Activated naive CD4-positive, alpha-beta T cell treated with Interleukin-2 at 50 U/mL for 16 hours (primary cell): Measurements from ENCODE around the gene WWP2.
"Not testable (repeated sequence)": the region's sequence is repeated elsewhere in the genome, so short reads cannot be mapped to it uniquely, and the experiment has no call there.

Experiments used
- DNase-seq: peaks from one replicate; pipeline ENCODE4 v3.0.0-alpha.2; 2020

The WWP2 gene

DNA sequence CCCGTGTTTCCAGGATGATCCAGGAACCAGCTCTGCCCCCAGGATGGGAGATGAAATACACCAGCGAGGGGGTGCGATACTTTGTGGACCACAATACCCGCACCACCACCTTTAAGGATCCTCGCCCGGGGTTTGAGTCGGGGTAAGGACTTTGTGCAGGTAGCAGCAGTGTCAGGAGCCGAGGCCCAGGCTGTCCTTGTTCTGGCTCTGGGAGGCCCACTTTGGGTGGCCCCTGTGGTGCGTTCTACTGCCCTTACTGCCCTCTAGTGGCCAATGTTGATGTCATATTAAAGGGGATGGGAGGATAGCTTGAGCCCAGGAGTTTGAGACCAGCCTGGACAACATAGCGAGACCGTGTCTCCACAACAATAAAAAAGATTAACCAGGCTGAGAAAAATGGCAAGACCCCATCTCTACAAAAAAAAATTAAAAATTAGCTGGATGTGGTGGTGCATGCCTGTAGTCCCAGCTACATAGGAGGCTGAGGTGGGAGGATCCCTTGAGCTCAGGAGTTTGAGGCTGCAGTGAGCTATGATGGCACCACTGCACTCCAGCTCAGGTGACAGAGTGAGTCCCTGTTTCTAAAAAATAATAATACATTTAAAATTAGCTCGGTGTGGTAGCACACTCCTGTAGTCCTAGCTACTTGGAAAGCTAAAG, 168.1 kb downstream of the WWP2 start:
- peak; percentile 25 for DNase-seq

DNA sequence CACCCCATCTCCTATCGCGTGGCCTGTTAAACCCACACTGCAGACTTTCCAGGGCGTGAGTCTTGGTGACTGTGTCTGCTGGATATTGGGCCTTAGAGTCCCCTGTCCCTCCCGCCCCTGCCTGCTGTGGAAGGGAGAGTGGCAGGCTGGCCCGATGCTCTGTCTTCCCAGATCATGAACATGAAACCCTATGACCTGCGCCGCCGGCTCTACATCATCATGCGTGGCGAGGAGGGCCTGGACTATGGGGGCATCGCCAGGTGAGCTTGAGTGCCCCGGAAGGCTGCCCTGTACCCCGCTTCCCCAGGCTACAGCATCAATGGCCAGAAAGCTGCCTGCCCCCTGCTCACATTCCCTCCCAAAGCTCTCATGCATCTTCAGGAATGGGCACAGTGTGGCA, 169.5 kb downstream of the WWP2 start:
- no peak for DNase-seq

DNA sequence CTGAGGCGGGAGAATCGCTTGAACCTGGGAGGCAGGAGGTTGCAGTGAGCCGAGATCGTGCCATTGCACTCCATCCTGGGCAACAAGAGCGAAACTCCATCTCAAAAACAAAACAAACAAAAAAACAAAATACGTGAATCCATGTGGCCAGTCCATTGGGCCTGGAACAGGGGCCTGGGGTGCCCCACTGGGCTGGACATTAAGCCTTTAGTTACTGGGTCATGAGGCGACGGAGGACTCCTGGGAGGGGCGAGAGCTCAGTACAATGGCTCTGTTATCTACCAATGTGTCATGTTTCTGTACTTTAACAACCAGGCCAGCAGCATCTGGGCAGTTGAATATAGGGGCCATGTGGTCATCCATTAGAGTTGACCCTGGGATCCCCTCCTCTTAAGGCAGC, 170.1 kb downstream of the WWP2 start:
- no peak for DNase-seq

DNA sequence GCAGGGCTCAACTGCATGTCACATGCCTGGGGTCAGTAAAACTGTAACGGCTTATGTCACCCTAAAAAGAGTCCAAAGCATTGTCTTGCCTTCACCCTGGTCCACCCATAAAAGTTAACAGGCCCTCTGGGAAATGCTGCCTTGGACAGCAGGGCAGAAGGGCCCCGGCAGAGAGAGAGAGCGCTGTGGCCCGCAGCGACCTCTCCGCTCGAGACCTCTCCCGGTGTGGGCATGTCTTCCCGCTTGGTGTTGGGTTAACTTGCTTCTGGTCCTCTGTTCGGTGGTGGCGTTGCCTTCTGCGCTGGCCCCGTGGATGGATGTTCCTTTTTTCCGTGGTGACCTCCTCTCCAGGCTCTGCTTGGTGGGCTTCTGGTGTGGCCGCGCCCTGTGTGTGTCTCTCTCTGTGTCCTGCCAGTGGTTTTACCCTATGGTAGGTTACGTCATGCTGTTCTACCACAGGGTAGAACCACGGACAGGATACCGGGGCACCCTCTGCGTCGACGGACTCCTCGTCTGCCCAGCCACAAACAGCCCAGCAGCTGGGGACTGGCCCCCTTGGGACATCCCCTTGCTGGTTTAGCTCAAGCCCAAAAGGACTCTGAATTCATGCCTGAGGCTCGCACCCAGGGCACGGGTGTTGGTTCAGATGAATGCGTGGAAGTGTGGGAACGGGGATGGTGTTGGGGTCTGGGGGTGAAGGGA, 170.7 kb downstream of the WWP2 start:
- no peak for DNase-seq

DNA sequence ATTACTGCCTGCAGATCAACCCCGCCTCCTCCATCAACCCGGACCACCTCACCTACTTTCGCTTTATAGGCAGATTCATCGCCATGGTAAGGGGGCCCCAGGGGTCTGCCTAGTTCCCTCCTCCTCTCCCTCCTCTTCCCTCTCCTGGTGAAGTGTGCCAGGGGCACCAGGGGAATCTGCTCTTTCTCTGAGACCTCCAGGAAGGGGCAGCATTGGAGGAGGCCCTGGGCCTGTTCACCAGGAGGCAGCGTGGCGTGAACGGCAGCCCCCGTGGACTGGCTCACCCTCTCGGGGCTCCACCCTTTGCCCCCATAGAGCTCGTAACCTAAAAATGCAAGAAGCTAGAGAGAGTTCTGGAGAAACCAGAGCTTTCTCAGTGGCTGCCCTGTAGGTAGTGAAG, 171.9 kb downstream of the WWP2 start:
- DNase-seq: no peak

DNA sequence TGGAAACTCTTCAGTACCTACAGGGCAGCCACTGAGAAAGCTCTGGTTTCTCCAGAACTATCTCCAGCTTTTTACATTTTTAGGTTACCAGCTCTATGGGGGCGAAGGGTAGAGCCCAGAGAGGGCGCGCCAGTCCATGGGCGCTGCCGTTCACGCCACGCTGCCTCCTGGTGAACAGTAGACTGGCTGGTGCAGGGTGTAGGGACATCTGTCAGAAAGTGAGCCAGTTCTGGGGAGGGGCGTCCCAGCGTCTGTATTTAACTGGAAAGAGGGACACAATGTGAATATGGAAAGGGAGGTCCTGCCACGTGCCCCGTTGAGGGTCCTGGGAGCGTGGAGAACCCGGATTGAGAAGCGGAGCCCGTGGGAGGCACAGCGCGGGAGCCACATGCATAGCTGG, 172.6 kb downstream of the WWP2 start:
- no peak for DNase-seq

DNA sequence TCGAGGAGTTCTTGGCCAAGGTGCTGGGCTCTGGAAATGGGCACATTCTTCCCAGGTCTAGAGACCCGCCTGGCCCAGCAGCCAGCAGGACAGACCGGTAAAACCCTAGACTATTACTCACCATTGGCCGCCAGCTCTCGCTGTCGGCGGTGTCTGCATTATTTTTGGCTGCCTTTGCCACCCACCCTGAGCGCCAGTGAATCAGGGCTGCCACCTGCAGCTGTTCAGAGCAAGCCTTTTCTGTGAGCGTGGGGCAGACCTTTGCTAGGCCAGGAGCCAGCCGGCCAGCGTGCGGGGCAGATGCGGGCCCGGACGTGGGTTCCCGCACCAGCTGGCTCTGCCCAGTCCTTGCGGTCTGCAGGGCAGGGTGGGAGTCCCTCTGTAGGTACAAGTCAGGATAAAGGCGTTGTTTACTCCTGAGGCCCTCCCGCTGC, 173.2 kb downstream of the WWP2 start:
- no peak for DNase-seq

DNA sequence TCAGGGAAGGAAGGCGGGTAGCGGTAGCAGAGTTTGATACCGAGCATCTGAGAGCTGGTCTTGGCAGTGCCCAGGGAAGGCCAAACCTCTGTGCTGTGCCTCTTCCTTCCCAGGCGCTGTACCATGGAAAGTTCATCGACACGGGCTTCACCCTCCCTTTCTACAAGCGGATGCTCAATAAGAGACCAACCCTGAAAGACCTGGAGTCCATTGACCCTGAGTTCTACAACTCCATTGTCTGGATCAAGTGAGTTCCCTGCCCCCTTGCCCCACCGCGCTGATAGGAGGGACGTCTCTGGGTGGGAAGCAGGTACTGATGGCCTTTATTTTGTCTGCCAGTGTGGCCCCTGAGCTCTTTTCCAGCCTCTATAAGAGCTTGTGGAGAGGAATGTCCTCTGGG, 173.6 kb downstream of the WWP2 start:
- DNase-seq: no peak

DNA sequence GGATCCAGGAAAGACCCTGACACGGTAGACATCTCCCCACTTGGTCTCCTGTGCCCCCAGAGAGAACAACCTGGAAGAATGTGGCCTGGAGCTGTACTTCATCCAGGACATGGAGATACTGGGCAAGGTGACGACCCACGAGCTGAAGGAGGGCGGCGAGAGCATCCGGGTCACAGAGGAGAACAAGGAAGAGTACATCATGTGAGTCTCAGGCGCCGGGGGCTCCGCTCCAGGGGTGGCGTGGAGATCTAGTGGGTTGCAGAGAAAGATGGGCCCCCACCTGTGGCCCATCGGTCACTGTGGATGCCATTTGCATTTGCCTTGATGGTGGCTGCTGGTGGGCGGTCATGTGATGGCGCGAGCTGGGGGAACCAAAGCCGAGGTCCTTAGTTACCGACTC, 174.1 kb downstream of the WWP2 start:
- DNase-seq: no peak

DNA sequence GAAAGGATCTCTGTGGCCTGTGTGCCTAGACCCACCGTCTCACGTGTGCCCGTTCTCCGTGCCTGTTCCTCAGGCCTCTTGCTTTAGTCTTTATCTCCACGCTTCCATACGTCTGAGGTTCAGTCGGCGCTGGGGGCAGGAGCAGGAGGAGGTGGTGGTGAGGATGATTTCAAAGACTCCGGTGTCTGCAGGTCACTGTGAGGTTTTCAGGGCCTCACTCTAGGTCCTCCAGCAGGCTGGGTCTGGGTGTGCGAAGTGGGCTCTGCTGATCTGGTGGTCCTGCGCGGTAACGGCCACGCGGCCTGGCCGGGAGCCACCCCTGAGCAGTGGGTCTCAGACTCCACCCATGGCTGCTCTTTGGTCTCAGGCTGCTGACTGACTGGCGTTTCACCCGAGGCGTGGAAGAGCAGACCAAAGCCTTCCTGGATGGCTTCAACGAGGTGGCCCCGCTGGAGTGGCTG, 174.6 kb downstream of the WWP2 start:
- no peak for DNase-seq

DNA sequence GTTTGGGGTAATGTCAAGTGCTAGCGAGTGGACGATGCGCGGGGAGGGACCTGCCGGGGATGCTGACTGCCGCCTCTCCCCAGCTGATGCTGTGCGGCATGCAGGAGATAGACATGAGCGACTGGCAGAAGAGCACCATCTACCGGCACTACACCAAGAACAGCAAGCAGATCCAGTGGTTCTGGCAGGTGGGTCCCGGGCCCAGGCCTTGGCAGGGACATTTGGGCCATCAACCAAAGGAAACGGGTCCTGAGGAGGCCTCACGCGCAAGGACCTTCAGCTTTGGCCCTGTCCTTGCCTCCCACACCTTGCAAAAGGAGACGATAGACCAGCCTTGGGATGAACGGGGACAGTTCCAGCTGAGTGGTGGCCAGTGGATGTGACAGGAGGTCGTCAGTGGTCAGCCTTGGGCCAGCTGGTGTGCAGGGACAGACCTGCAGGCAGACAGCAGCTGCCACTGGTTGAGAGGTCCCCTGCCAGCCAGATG, 175.4 kb downstream of the WWP2 start:
- DNase-seq: no peak

DNA sequence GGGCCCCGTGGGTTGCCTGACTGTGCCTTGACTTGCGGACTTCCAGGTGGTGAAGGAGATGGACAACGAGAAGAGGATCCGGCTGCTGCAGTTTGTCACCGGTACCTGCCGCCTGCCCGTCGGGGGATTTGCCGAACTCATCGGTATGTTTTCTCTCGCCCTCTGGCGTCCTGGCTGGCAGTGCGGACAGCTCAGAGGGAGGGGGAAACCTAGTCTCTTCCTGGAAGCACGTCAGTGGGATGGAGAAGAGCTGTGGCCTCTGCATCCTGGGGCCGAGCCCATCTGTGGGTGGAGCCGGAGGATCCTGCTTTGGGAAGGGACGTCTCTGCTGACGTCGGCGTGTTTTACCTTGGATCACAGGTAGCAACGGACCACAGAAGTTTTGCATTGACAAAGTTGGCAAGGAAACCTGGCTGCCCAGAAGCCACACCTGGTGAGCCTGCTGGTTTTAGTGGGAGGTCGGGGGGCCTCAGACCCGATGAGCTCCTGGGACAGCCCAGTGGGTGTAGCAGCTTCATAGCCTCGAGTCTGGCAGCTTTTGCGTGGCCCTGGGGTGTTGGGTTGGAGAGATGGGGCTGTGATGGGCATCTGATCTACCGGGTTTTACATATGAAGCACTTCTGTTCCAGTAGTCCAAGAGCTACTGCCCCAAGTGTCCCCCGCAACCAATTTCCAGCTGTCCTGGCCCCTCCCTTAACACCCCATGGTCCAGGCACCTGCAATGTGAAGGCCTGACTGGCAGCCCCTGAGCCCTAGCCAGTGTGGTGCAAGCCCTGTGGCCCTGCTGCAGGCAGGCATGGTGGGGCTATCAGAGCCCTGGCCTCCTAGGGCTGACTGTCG, 177.1 kb downstream of the WWP2 start:
- DNase-seq: no peak

DNA sequence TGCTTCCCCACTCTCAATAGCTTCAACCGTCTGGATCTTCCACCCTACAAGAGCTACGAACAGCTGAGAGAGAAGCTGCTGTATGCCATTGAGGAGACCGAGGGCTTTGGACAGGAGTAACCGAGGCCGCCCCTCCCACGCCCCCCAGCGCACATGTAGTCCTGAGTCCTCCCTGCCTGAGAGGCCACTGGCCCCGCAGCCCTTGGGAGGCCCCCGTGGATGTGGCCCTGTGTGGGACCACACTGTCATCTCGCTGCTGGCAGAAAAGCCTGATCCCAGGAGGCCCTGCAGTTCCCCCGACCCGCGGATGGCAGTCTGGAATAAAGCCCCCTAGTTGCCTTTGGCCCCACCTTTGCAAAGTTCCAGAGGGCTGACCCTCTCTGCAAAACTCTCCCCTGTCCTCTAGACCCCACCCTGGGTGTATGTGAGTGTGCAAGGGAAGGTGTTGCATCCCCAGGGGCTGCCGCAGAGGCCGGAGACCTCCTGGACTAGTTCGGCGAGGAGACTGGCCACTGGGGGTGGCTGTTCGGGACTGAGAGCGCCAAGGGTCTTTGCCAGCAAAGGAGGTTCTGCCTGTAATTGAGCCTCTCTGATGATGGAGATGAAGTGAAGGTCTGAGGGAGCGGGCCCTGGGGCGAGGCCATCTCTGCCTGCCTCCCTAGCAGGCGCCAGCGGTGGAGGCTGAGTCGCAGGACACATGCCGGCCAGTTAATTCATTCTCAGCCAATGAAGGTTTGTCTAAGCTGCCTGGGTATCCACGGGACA, 177.9 kb downstream of the WWP2 start:
- DNase-seq: no peak

DNA sequence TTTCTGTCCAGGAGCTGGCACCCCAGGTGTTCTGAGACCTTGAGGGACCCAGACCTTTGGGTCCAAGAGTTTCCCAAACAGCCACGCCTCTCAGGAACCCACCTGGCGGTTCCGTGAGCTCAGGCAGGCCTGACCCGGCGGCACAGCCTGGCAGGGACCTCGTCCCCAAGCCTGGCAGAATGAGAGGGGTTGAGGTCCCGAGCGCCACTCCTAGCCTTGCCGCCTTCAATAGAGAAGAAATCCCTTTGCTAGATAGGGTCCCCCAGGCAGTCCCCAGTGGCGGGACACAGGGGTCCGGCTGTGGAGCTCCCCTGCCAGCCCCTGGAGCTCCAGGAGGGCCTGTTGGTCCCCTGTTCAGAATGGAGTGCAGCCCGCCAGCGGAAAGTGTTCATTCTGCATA, 178.5 kb downstream of the WWP2 start:
- no peak for DNase-seq

DNA sequence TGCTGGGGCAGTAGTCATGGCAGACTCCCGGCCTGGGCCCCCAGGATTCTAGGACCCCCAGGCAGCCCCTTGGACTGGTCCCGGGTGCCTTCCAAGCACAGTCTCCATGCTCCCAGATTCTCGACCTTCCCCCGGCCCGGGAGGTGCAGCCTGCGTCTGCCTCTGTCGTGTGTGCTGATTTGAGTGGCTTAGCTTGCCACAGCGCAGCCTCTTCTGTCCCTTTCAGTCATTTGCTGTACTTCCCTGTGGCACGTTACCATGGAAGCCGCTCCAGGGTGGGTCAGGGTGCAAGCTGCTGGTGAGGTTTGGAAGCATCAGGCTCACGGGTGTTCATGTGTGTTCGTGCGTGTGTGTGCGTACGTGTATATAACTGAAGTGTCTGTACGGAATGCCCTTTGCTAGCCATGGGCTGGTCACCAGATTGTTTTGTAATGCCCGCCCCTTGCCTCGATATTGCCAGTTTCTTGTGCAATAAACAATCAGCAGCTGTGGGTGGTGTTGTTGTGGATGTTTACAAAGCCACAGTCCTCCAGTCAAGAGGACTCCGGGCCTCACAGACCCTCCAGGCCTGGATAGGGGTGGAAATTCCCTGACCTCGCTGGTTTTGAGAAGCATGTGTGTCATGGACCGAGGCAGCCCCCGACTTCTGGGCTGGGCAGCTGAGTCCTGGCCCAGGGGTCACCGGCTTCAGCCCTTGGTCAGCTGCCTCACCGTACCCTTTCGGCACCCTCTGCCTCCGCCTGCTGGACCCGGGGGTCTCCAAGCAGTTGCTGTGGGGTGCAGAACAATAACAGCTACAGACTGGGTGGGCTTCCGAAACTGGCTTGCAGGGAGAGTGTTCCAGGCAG, 179.3 kb downstream of the WWP2 start:
- no peak for DNase-seq

DNA sequence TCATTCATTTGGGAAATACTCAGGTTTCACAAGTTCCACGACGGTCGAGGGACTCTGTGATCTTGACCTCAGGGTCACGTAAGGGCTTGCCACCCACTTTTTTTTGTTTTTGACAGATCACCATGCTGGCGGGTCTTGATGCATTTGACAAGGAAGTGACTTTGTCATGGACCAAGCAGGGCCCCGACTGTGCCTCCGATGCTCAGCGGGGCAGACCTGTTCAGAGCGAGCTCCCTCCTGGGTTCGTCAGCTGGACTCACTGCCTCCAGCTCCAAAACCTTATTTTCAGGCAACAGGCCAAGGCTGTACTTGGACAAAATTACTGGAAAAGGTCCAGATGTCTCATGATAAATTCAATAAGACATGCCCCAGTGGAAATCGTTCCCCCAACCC, 180.0 kb downstream of the WWP2 start:
- DNase-seq: no peak

DNA sequence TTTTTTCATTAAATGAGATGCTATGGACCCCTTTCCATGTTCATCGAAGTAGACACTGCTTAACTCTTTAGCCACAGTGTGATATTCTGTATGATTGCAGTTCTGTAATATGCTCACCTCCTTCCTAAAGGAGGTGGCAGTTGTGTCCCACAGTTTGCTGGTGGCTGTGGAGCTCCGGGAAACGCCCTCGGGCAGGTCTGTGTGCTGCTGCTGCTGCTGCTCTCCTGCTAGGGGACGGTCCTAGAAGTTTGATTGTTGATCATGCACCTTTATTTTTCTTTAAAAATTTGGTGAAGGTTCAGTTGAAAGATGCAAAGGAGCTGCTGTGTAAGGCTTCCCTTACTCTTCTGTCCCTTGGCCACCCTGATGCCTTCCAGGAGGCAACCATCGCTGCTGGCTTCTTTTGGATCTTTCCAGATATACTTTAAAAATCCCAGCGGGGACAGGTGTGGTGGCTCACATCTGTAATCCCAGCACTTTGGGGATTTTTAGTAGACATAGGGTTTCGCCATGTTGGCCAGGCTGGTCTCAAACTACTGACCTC, 180.6 kb downstream of the WWP2 start:
- no peak for DNase-seq

DNA sequence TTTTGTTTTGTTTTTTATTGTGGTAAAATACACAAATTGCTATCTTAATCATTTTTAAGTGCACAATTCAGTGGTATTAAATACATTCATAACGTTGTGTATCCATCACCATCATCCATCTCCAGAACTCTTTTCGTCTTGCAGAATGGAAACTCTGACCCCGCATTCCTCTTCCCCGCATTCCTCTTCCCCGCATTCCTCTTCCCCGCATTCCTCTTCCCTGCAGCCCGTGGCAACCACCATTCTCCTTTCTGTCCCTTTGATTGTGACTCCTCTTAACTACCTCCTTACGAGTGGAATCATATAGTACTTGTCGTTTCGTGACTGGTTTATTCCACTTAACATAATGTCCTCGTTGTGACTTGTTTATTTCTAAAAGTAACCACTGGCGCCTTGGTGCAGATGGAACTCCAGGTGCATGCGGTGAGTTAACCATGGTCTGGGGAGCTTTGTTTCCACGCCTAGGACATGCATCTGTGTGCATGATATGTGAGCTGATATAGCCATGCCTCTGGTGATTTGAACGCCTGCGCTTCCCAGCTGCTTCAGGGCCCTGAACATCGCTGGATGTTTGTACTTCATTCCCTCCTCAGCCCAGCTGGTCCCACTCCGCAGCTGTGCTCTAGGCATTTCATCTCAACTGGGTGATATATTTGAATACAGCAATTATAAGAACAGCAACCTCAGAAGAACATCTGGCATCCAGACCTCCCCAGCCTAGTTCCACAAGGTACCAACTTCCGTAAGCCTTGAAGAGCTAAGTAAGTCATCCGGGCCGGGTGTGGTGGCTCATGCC, 181.3 kb downstream of the WWP2 start:
- DNase-seq: not testable (repeated sequence)

DNA sequence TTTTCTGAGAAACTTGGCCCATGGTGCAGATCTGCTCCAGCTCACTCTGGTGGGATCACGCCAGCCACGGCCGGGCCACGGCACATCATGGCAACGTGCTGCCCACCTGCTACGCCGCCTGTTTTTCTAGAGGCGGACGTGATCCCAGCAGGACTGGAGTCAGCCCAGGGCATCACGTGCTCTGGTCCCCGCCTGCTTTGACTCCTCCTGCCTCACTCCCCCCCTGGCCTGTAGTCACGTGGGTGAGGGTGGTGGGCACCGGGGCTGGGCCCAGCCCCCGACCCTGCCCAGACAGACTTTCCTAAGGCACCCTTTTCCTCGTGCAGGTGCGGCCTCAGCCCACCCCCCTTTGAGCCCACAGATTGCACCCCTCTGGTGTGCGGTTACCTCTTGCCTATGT, 188.3 kb downstream of the WWP2 start:
- DNase-seq: not testable (repeated sequence)

DNA sequence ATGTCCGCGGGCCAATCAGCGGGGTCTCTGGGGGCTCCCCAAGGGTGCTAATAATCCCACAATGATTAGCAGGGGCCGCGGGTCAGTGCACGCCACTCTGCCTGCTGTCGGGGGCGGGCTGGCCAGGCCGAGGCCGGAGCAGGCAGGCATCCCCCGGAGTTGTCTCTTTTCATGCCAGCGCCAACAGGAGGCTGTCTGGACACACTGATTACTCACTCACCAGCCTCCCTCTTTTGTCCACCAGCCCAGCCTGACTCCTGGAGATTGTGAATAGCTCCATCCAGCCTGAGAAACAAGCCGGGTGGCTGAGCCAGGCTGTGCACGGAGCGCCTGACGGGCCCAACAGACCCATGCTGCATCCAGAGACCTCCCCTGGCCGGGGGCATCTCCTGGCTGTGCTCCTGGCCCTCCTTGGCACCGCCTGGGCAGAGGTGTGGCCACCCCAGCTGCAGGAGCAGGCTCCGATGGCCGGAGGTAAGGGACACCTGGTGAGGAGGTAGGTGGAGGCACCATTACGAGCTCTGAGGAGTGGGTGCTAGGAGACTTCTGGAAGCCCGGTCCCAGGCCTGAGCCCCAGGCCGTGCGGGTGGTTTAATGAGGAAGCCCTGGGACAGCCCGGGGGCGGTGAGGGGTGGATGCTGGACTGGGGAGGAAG, 189.0 kb downstream of the WWP2 start, which contains the start of gene CLEC18A:
TSS of gene CLEC18A (plus strand) at position 318 of the 655 bp plus-strand sequence. CDS start at position 351, 33 bp downstream.
- not testable (repeated sequence) for DNase-seq
